OCI-LY1 (cell line): Measurements from ENCODE around the gene MAP3K1.

Source experiments
- CTCF ChIP-seq: fragments of 200-600 bp; sonication (generic), shearing (Covaris generic); IDR thresholded peaks from 2 replicates; pipeline ENCODE4 v1.5.1; 2017; ENCODE audit warnings: mild to moderate bottlenecking, antibody characterized with exemption, low read length, moderate library complexity, mixed read lengths
- EZH2 ChIP-seq: fragments of 200-600 bp; sonication (generic), shearing (Covaris generic); IDR thresholded peaks from 2 replicates; pipeline ENCODE4 v1.8.0; 2017; ENCODE audit warnings: borderline replicate concordance, mixed run types, mild to moderate bottlenecking, antibody characterized with exemption, low read length, moderate library complexity, mixed read lengths

GRCh38 chr5:56838409-56839039 is 23.2 kb downstream of the MAP3K1 start:
- TF ChIP-seq CTCF, result peak; percentile 67
- no peak for TF ChIP-seq EZH2
